ENCODE measurements around the gene PLCXD1.

GRCh38 chrX:254630-255215 is 26.5 kb upstream of the PLCXD1 start:
- TF ChIP-seq BHLHE40 (IDR thresholded peaks at IDR 0.05; ENCODE audit: borderline replicate concordance): no peak
- no peak for TF ChIP-seq SP1 (IDR thresholded peaks at IDR 0.05)
